ENCODE data around the gene ZNF365.
"Not testable (repeated sequence)": the region's sequence is repeated elsewhere in the genome, so short reads cannot be mapped to it uniquely, and the experiment has no call there.

Gene ZNF365

DNA sequence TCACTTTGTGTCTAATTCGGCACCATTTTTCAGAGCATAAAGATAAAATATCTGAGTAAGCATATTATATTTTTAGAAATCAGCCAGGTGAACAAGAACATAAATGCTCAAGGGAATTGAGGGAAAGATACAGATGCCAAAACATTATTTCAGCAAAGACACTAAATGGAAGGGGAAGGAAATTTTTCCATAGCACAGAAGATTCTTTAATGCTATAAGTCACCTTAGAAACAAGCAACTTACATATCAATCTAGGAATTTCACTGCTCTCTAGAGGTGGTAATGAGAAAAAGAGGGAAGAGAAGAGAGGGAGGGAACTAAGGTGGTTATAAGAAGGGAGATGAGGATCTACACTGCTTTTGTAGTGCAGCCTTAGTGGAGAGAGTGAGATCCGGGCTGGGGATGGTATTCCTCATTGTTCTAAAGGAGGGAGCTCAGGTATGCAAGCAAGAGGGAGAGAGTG lies 20.4 kb downstream of the ZNF365 start:
- H3K27me3 ChIP-seq (ENCODE audit: insufficient read depth, poor library complexity, severe bottlenecking) = no peaks in the 10 kb centered on the region
- TF ChIP-seq CTCF (IDR thresholded peaks at IDR 0.05; ENCODE audit: poor library complexity, severe bottlenecking) = peak; percentile 9
- no peaks in the 10 kb centered on the region for H3K4me1 ChIP-seq (ENCODE audit: insufficient read depth, poor library complexity, severe bottlenecking)
- no peaks in the 10 kb centered on the region for H3K9me3 ChIP-seq (ENCODE audit: severe bottlenecking)
- no peak overlapping the region for H3K27ac ChIP-seq (ENCODE audit: poor library complexity, severe bottlenecking)
- ATAC-seq (ENCODE audit: low read depth) = no peak; the same call in 2 of the 3 replicates
- no peaks in the 10 kb centered on the region for H3K36me3 ChIP-seq (ENCODE audit: low read depth)
- H3K4me3 ChIP-seq (ENCODE audit: severe bottlenecking) = no peak overlapping the region
- DNase-seq (ENCODE audit: low spot score) = no peak

DNA sequence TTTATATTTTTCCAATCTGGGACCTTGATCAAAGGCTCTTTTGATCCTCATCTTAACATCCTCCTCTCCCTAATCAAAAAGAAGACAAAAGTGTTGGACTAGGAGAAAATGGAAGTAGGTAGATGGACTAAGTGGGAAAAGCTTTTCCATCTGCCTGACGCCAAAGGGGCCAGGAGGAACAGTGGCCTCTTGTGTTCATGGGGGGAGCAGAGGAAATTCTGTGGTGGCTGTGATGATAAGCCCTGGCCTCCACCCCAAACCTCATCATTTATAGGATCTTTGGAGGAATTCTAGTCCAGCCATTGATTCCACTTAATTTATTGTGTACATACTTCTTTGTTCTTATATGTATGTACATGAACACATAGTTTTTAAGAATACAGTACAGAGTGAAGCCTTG lies 21.7 kb downstream of the ZNF365 start:
- no peaks in the 10 kb centered on the region for H3K27me3 ChIP-seq (ENCODE audit: insufficient read depth, poor library complexity, severe bottlenecking)
- ATAC-seq (ENCODE audit: low read depth) (no peak), DNase-seq (ENCODE audit: low spot score) (no peak)
- H3K4me3 ChIP-seq (ENCODE audit: severe bottlenecking) = no peak overlapping the region
- no peak overlapping the region for H3K27ac ChIP-seq (ENCODE audit: poor library complexity, severe bottlenecking)
- no peaks in the 10 kb centered on the region for H3K36me3 ChIP-seq (ENCODE audit: low read depth)
- H3K4me1 ChIP-seq (ENCODE audit: insufficient read depth, poor library complexity, severe bottlenecking) = no peaks in the 10 kb centered on the region
- no peaks in the 10 kb centered on the region for H3K9me3 ChIP-seq (ENCODE audit: severe bottlenecking)
- no peak for TF ChIP-seq CTCF (IDR thresholded peaks at IDR 0.05; ENCODE audit: poor library complexity, severe bottlenecking)

DNA sequence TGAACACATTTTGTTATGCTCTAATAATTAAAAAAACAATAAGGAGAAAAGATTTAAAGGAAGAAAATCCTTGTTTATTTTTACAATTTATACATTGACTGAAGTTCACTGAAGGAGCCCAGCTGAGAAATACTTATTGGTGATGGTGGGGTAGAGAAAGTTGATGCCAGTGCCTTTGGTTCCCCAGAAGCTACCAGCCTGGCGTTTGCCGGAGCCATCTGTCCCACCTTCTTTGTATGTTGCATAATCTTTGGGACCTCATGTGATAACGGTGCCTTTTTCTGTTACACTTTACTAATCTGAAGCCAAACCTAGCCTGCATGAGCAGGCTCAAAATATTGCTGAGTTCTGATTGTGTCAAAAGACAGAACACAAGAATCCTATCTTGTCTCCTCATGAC lies 22.7 kb downstream of the ZNF365 start:
- no peaks in the 10 kb centered on the region for H3K27me3 ChIP-seq (ENCODE audit: insufficient read depth, poor library complexity, severe bottlenecking)
- no peak for TF ChIP-seq CTCF (IDR thresholded peaks at IDR 0.05; ENCODE audit: poor library complexity, severe bottlenecking)
- no peaks in the 10 kb centered on the region for H3K4me1 ChIP-seq (ENCODE audit: insufficient read depth, poor library complexity, severe bottlenecking)
- ATAC-seq (ENCODE audit: low read depth) = no peak
- no peak for DNase-seq (ENCODE audit: low spot score)
- H3K4me3 ChIP-seq (ENCODE audit: severe bottlenecking) = no peak overlapping the region
- H3K27ac ChIP-seq (ENCODE audit: poor library complexity, severe bottlenecking) = no peak overlapping the region
- no peaks in the 10 kb centered on the region for H3K36me3 ChIP-seq (ENCODE audit: low read depth)
- H3K9me3 ChIP-seq (ENCODE audit: severe bottlenecking) = no peaks in the 10 kb centered on the region

DNA sequence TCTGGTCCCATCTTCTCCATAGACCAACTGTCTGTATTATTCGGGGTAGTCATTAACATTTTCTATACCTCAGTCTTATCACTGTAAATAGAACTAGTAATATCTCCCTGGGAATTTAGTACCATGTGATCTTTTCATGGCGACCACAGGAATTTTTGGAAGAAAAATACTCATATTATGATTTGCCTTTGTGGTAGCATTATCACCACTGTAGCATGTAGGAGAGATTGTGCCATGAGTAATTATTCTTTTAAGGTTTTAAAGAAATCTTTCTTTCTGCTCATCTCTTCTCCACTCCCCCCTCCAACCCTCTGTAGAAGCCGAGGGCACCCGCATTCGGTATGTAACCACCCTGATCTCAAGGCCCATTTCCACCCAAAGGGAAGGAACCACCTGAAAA lies 25.0 kb downstream of the ZNF365 start:
- no peak for TF ChIP-seq CTCF (IDR thresholded peaks at IDR 0.05; ENCODE audit: poor library complexity, severe bottlenecking)
- H3K27me3 ChIP-seq (ENCODE audit: insufficient read depth, poor library complexity, severe bottlenecking) = no peaks in the 10 kb centered on the region
- H3K9me3 ChIP-seq (ENCODE audit: severe bottlenecking) = no peaks in the 10 kb centered on the region
- no peak overlapping the region for H3K27ac ChIP-seq (ENCODE audit: poor library complexity, severe bottlenecking)
- no peaks in the 10 kb centered on the region for H3K36me3 ChIP-seq (ENCODE audit: low read depth)
- DNase-seq (ENCODE audit: low spot score) (no peak), ATAC-seq (ENCODE audit: low read depth) (no peak)
- H3K4me1 ChIP-seq (ENCODE audit: insufficient read depth, poor library complexity, severe bottlenecking) = no peaks in the 10 kb centered on the region
- H3K4me3 ChIP-seq (ENCODE audit: severe bottlenecking) = no peak overlapping the region

DNA sequence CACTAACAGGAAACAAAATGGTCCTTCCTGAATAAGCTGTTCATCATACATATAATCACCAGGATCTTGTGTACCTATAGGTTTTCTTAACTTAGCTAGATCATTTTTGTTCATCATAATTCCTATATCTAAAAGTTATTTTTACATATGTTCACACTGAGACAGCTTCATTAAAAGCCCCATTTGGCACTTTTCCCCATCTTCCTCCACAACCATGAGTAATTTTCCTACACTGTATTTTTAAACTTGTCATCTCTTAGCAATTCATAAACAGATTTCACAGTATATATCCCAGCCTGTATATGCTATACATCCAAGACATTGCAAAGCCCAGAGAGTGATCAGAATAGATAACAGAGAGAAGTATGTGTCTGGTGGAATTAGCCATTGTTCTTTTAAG lies 28.3 kb downstream of the ZNF365 start:
- no peak overlapping the region for H3K27ac ChIP-seq (ENCODE audit: poor library complexity, severe bottlenecking)
- H3K27me3 ChIP-seq (ENCODE audit: insufficient read depth, poor library complexity, severe bottlenecking) = no peaks in the 10 kb centered on the region
- H3K36me3 ChIP-seq (ENCODE audit: low read depth) = no peaks in the 10 kb centered on the region
- peaks cover 2% of the 10 kb centered on the region for H3K9me3 ChIP-seq (ENCODE audit: severe bottlenecking)
- H3K4me1 ChIP-seq (ENCODE audit: insufficient read depth, poor library complexity, severe bottlenecking) = no peaks in the 10 kb centered on the region
- no peak for ATAC-seq (ENCODE audit: low read depth)
- no peak for DNase-seq (ENCODE audit: low spot score)
- no peak overlapping the region for H3K4me3 ChIP-seq (ENCODE audit: severe bottlenecking)
- no peak for TF ChIP-seq CTCF (IDR thresholded peaks at IDR 0.05; ENCODE audit: poor library complexity, severe bottlenecking)

DNA sequence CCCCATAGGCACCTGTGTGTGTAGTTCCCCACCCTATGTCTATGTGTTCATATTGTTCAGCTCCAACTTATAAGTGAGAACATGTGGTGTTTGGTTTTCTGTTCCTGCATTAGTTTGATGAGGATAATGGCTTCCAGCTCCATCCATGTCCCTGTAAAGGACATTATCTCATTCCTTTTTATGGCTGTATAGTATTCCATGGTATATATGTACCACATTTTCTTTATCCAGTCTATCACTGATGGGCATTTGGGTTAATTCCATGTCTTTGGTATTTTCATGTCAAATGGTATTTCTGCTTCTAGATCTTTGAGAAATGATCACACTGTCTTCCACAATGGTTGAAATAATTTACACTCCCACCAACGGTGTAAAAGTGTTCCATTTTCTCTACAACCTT lies 36.4 kb downstream of the ZNF365 start:
- ATAC-seq (ENCODE audit: low read depth); H3K4me1 ChIP-seq (ENCODE audit: insufficient read depth, poor library complexity, severe bottlenecking); H3K27ac ChIP-seq (ENCODE audit: poor library complexity, severe bottlenecking); H3K4me3 ChIP-seq (ENCODE audit: severe bottlenecking); H3K36me3 ChIP-seq (ENCODE audit: low read depth); DNase-seq (ENCODE audit: low spot score); H3K27me3 ChIP-seq (ENCODE audit: insufficient read depth, poor library complexity, severe bottlenecking): not testable (repeated sequence)
- H3K9me3 ChIP-seq (ENCODE audit: severe bottlenecking) = peaks cover 12% of the 10 kb centered on the region

DNA sequence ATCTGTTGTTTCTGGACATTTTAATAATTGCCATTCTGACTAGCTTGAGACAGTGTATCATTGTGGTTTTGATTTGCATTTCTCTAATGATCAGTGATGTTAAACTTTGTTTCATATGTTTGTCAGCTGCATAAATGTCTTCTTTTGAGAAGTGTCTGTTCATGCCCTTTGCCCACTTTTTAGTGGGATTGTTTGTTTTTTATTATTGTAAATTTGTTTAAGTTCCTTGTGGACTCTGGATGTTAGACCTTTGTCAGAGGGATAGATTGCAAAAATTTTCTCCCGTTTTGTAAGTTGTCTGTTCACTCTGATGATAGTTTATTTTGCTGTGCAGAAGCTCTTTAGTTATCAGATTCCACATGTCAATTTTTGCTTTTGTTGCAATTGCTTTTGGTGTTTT lies 36.8 kb downstream of the ZNF365 start:
- not testable (repeated sequence) for H3K27me3 ChIP-seq (ENCODE audit: insufficient read depth, poor library complexity, severe bottlenecking); H3K36me3 ChIP-seq (ENCODE audit: low read depth); H3K4me3 ChIP-seq (ENCODE audit: severe bottlenecking); DNase-seq (ENCODE audit: low spot score); H3K27ac ChIP-seq (ENCODE audit: poor library complexity, severe bottlenecking); H3K4me1 ChIP-seq (ENCODE audit: insufficient read depth, poor library complexity, severe bottlenecking); ATAC-seq (ENCODE audit: low read depth)
- peaks cover 12% of the 10 kb centered on the region for H3K9me3 ChIP-seq (ENCODE audit: severe bottlenecking)

Data from RWPE2 (cell line).